ENCODE results near the gene RPUSD1. TPM values are rescaled to one million over a fixed set of nuclear protein-coding genes. Genes with fewer than 3 reads are reported as not detected.
A peak's percentile ranks its signal among the peaks of the same experiment; 100 is the strongest.

Gene RPUSD1
- total RNA-seq, 1 experiment from 2014 or later: 41.1 TPM

DNA sequence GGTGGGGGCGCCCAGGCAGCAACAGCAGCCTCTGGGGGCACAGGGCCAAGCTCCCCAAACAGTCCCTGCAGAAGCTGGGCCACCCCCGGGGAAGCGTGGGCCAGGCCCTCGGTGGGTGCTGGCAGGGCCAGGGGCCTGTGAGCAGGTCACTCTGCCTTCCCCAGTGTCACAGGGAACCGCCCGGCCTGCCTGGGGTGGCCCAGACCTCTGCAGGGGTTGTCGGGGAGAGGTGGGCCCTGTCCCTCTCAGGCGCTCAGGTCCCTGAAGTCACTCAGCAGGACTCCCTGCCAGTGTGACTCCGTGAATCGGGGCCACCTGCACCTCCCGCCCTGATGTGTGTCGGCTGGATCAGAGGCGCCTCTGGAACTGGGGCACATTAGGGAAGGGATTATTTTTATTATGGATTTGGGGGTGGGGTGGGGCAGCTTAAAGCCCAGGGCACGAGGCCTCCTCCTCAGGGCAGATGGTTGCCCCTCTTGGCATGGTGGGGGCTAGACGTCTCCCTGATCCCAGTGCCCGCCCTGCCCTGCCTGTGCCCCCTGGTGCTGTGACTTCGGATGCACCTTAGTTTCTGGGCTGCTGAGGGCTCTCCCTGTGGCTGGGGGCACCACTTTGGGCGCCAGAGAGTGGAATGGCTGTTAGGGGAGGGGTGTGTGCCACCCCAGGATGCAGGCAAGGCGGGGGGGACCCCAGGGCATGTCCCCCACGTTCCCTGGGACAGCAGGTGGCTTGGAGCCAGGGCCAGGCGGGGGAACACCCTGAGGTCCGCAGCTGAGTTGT lies 13.6 kb upstream of the RPUSD1 start:
- ChIA-PET POLR2A (ENCODE audit: low non-redundant PET) (interaction anchor here (1.0 kb wide), 1 partner anchor 13 kb away, joined by 4 read pairs; the partner anchor contains the start of gene CHTF18), CTCF (no interaction called here)
- H3K27ac ChIP-seq (ENCODE audit: low read depth, low read length, poor library complexity, severe bottlenecking): no peak overlapping the region
- TF ChIP-seq EZH2 (IDR thresholded peaks at IDR 0.05; ENCODE audit: borderline replicate concordance, low read depth, low read length, poor library complexity, severe bottlenecking): no peak
- TF ChIP-seq, protein P1, sequence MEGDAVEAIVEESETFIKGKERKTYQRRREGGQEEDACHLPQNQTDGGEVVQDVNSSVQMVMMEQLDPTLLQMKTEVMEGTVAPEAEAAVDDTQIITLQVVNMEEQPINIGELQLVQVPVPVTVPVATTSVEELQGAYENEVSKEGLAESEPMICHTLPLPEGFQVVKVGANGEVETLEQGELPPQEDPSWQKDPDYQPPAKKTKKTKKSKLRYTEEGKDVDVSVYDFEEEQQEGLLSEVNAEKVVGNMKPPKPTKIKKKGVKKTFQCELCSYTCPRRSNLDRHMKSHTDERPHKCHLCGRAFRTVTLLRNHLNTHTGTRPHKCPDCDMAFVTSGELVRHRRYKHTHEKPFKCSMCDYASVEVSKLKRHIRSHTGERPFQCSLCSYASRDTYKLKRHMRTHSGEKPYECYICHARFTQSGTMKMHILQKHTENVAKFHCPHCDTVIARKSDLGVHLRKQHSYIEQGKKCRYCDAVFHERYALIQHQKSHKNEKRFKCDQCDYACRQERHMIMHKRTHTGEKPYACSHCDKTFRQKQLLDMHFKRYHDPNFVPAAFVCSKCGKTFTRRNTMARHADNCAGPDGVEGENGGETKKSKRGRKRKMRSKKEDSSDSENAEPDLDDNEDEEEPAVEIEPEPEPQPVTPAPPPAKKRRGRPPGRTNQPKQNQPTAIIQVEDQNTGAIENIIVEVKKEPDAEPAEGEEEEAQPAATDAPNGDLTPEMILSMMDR (conservative IDR thresholded peaks at IDR 0.05; ENCODE audit: low read depth, low read length): no peak
- H3K27me3 ChIP-seq (replicated peaks; ENCODE audit: insufficient read depth, low read depth, low read length, poor library complexity): peaks cover 45% of the 10 kb centered on the region
- H3K9me3 ChIP-seq (ENCODE audit: low read depth, low read length, poor library complexity, severe bottlenecking): no peaks in the 10 kb centered on the region
- no TSS peak for BruUV-seq (replicated peaks)
- H3K4me3 ChIP-seq (ENCODE audit: low read depth, low read length, poor library complexity, severe bottlenecking): no peak overlapping the region
- intact Hi-C loops (cut with micrococcal nuclease; ENCODE audit: unreplicated experiment): no loop called here
- H3K36me3 ChIP-seq (ENCODE audit: insufficient read depth, low read length, poor library complexity, severe bottlenecking): peaks cover 3% of the 10 kb centered on the region
- no peak for DNase-seq (ENCODE audit: low spot score)
- H3K4me1 ChIP-seq (ENCODE audit: insufficient read depth, low read length, poor library complexity, severe bottlenecking): no peaks in the 10 kb centered on the region

DNA sequence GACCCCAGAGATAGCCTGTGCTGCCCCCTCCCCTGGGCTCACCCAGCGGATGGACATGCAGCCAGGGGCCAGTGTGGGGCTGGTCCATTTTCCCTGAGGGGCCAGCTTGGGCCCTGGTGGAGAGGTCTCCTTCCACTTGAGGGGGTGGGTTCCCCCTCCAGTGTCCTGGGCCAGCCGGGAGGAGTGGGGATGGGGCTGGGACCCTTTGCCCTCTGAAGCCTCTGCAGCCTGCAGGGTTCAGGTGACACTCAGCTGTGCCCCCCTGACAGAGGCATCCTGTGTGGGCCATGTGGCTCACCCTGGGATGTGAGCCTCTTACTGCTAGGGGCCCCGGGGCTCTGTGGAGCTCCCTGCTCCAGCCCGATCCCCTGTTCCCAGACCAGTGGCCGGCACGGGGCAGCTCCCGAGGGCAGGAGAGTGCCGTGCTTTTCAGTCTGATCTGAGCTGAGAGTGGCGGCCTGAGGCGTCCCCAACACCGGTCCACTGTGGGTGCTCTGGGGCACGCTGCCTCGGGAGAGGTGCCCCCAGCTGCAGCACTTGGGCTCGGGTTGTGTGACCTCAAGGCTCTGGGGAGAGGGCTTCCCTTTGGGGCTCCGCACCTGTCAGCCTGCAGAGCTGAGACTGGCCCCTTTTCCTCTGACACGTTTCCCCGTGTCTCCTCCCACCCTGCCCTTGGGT lies 12.8 kb upstream of the RPUSD1 start:
- Histone ChIP-seq H3K36me3 (ENCODE audit: insufficient read depth, low read length, poor library complexity, severe bottlenecking) (peaks cover 3% of the 10 kb centered on the region), H3K4me3 (ENCODE audit: low read depth, low read length, poor library complexity, severe bottlenecking) (no peak overlapping the region), H3K9me3 (ENCODE audit: low read depth, low read length, poor library complexity, severe bottlenecking) (no peaks in the 10 kb centered on the region), H3K27ac (ENCODE audit: low read depth, low read length, poor library complexity, severe bottlenecking) (no peak overlapping the region), H3K4me1 (ENCODE audit: insufficient read depth, low read length, poor library complexity, severe bottlenecking) (no peaks in the 10 kb centered on the region), H3K27me3 (replicated peaks; ENCODE audit: insufficient read depth, low read depth, low read length, poor library complexity) (peaks cover 45% of the 10 kb centered on the region)
- CTCF ChIA-PET: no interaction called here
- no TSS peak for BruUV-seq (replicated peaks)
- POLR2A ChIA-PET (ENCODE audit: low non-redundant PET): interaction anchor here (1.0 kb wide), 1 partner anchor 12 kb away, joined by 4 read pairs; the partner anchor contains the start of gene CHTF18
- intact Hi-C loops (cut with micrococcal nuclease; ENCODE audit: unreplicated experiment): no loop called here
- no peak for TF ChIP-seq EZH2 (IDR thresholded peaks at IDR 0.05; ENCODE audit: borderline replicate concordance, low read depth, low read length, poor library complexity, severe bottlenecking)
- TF ChIP-seq, protein P1 (conservative IDR thresholded peaks at IDR 0.05; ENCODE audit: low read depth, low read length): no peak
- DNase-seq (ENCODE audit: low spot score): no peak

DNA sequence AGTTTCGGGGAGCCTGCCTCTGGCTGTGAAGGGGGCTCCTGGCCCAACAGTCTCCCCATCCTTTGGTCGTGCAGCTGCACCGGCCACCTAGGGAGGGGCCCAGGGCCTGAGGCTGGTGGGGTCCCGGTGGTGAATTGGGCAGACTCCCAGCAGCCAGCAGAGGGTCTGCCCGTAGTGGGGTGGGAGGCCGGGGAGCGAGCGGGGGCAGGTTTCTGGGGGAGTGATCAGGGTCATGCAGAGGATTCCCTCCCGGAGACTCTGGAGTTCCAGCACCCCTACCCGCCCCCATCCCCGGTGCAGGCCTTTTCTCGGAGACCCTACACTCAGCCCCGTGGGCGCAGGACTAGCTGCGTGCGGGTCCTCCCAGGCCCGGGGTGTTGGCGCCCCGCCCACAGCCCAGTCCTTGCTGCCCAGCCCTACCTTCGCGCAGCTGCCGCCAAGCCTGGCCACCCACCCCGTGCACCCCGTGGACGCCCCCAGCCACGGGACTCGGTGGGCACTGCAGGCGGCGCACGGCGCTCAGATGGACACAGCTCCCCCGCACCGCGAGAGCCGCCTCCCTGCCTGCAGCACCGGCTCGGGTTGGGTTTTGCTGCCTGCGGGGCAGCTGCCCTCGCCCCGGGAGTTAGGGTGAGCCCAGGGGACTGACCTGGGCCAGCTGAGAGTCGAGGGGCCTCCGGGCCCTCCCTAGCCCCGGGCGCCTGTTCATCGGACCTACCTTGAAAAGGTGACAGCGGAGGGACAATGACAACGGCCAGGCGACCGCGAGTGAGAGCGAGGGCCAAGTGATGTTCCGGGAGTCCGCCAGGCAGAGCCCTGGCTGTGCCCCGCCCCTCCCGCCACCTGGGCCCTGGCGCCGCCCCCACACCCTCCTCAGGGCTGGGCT lies 12.0 kb upstream of the RPUSD1 start, which contains the start of gene GNG13:
TSS of gene GNG13 (minus strand) at position 787 of the 886 bp plus-strand sequence. CDS start 1,657 bp downstream, outside the sequence.
- no TSS peak for BruUV-seq (replicated peaks)
- Histone ChIP-seq H3K27ac (ENCODE audit: low read depth, low read length, poor library complexity, severe bottlenecking) (no peak within 1 kb of the TSS), H3K36me3 (ENCODE audit: insufficient read depth, low read length, poor library complexity, severe bottlenecking) (peaks cover 3% of the 10 kb centered on the region), H3K4me3 (ENCODE audit: low read depth, low read length, poor library complexity, severe bottlenecking) (no peak within 1 kb of the TSS), H3K9me3 (ENCODE audit: low read depth, low read length, poor library complexity, severe bottlenecking) (no peaks in the 10 kb centered on the region), H3K4me1 (ENCODE audit: insufficient read depth, low read length, poor library complexity, severe bottlenecking) (no peaks in the 10 kb centered on the region), H3K27me3 (replicated peaks; ENCODE audit: insufficient read depth, low read depth, low read length, poor library complexity) (peaks cover 45% of the 10 kb centered on the region)
- intact Hi-C loops (cut with micrococcal nuclease; ENCODE audit: unreplicated experiment): no loop called here
- TF ChIP-seq EZH2 (IDR thresholded peaks at IDR 0.05; ENCODE audit: borderline replicate concordance, low read depth, low read length, poor library complexity, severe bottlenecking): peak; percentile 35
- TF ChIP-seq, protein P1 (conservative IDR thresholded peaks at IDR 0.05; ENCODE audit: low read depth, low read length): no peak
- ChIA-PET POLR2A (ENCODE audit: low non-redundant PET) (no interaction called here), CTCF (no interaction called here)
- no peak for DNase-seq (ENCODE audit: low spot score)

All from A673 (cell line).